ENCODE data around the gene OXCT2. TPM values are rescaled to one million over a fixed set of nuclear protein-coding genes. Genes with fewer than 3 reads are reported as not detected.
"Not testable (repeated sequence)": the region's sequence is repeated elsewhere in the genome, so short reads cannot be mapped to it uniquely, and the experiment has no call there.

The OXCT2 gene
- total RNA-seq, 5 donors from 2014 or later (not counting 1 experiment from before 2014, with no cell fraction given): 0.16 to 0.44 (median 0.28) TPM

DNA sequence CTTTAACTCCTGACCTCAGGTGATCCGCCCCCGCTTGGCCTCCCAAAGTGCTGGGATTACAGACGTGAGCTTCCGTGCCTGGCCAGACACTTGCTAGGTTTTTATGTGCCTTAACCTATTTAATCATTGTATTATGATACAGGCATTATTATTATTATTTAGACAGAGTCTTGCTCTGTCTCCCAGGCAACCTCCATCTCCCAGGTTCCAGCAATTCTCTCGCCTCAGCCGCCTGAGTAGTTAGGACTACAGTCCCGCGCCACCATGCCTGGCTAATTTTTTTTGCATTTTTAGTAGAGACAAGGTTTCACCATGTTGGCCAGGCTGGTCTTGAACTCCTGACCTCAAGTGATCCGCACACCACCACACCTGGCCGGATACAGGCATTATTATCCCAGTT, 11.5 kb upstream of the OXCT2 start:
- H3K9me3 Mint-ChIP-seq; H3K27ac ChIP-seq (ENCODE audit: low read length); DNase-seq; H3K36me3 Mint-ChIP-seq; H3K4me1 Mint-ChIP-seq; H3K36me3 ChIP-seq (ENCODE audit: control insufficient read depth in 2 of 2, extremely low read depth in 1 of 2, insufficient read depth in 1 of 2, low read length in 1 of 2); ATAC-seq (replicated peaks in 1 of 4); CTCF ChIA-PET; H3K27ac Mint-ChIP-seq; H3K4me3 ChIP-seq (ENCODE audit: control insufficient read depth in 1 of 2, extremely low read depth in 1 of 2, low read length in 1 of 2); H3K9me3 ChIP-seq; H3K4me3 Mint-ChIP-seq; H3K4me1 ChIP-seq (ENCODE audit: control insufficient read depth in 1 of 2, extremely low read depth in 1 of 2, insufficient read depth in 2 of 2, low read length in 2 of 2); POLR2A ChIA-PET; H3K27me3 ChIP-seq (replicated peaks in 1 of 2; ENCODE audit: control insufficient read depth in 2 of 2, extremely low read depth in 1 of 2, insufficient read depth in 2 of 2, low read length in 1 of 2): not testable (repeated sequence)
- WGBS (ENCODE audit: insufficient coverage): 96% methylated on average over 6 of the region's 10 CpGs
- H3K27me3 Mint-ChIP-seq: peaks cover 7 to 10% of the 10 kb centered on the region in 2 donors

DNA sequence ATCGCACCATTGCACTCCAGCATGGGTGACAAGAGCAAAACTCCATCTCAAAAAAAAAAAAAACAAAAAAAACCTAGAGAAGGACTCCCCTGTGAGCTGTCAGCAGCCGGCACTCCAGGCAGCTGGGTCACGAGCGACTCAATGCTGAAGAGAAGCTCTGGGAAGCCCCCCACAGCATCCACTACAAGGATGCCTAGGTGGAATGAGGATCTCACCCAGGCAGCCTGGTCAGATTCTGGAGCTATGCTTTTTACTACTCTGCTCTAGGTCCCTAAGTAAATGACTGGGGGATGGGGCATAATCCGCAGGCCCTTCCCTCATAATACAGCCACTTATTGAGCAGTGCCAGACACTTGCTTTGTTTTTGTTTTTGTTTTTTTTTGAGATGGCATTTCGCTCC, 11.0 kb upstream of the OXCT2 start:
- H3K4me1 Mint-ChIP-seq: peaks cover 0 to under 1% (median under 1%) of the 10 kb centered on the region in 3 donors
- H3K27me3 ChIP-seq (replicated peaks in 1 of 2; ENCODE audit: control insufficient read depth in 2 of 2, extremely low read depth in 1 of 2, insufficient read depth in 2 of 2, low read length in 1 of 2): peaks cover 0 to 2% of the 10 kb centered on the region in 2 experiments
- ChIA-PET CTCF (no interaction called here), POLR2A (interaction anchor here in 1 of 2 donors (0.6 kb wide), 1 partner anchor 449 kb away, joined by 3 read pairs; no protein-coding TSS in a partner anchor)
- no peak for ATAC-seq (replicated peaks in 1 of 4)
- H3K27ac Mint-ChIP-seq: no peak overlapping the region
- no peaks in the 10 kb centered on the region for H3K9me3 ChIP-seq
- no peak overlapping the region for H3K27ac ChIP-seq (ENCODE audit: low read length)
- H3K9me3 Mint-ChIP-seq: no peaks in the 10 kb centered on the region
- no peak for DNase-seq
- no peak overlapping the region for H3K4me3 ChIP-seq (ENCODE audit: control insufficient read depth in 1 of 2, extremely low read depth in 1 of 2, low read length in 1 of 2)
- no peak overlapping the region for H3K4me3 Mint-ChIP-seq
- H3K36me3 Mint-ChIP-seq: no peaks in the 10 kb centered on the region
- no peaks in the 10 kb centered on the region for H3K4me1 ChIP-seq (ENCODE audit: control insufficient read depth in 1 of 2, extremely low read depth in 1 of 2, insufficient read depth in 2 of 2, low read length in 2 of 2)
- no peaks in the 10 kb centered on the region for H3K36me3 ChIP-seq (ENCODE audit: control insufficient read depth in 2 of 2, extremely low read depth in 1 of 2, insufficient read depth in 1 of 2, low read length in 1 of 2)
- peaks cover 2 to 5% of the 10 kb centered on the region in 2 donors for H3K27me3 Mint-ChIP-seq
- no CpG with 5 or more reads among the region's 6 CpGs for WGBS (ENCODE audit: insufficient coverage)

DNA sequence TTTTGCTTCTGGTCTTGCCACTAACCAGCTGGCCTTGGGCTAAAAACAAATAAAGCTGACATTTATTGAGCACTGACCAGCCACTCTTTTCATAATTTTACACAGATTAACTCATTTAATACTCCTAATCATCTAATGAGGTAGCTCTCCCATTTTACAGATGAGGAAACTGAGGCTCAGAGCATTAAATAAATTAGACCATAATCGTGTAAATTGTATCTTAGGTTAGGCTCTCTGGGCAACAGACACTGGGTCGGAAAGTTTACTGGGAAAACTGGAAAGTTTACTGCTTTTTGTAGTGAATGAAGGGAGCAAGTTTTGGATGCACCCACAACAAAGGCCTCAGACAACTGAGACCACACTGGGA, 10.2 kb upstream of the OXCT2 start:
- no peak overlapping the region for H3K27ac Mint-ChIP-seq
- H3K36me3 Mint-ChIP-seq: no peaks in the 10 kb centered on the region
- no peaks in the 10 kb centered on the region for H3K27me3 ChIP-seq (replicated peaks in 1 of 2; ENCODE audit: control insufficient read depth in 2 of 2, extremely low read depth in 1 of 2, insufficient read depth in 2 of 2, low read length in 1 of 2)
- peaks cover 0 to under 1% (median 0%) of the 10 kb centered on the region in 3 donors for H3K4me1 Mint-ChIP-seq
- H3K9me3 ChIP-seq: no peaks in the 10 kb centered on the region
- no peaks in the 10 kb centered on the region for H3K27me3 Mint-ChIP-seq
- ATAC-seq (replicated peaks in 1 of 4): no peak
- no peak for DNase-seq
- H3K4me1 ChIP-seq (ENCODE audit: control insufficient read depth in 1 of 2, extremely low read depth in 1 of 2, insufficient read depth in 2 of 2, low read length in 2 of 2): no peaks in the 10 kb centered on the region
- no peaks in the 10 kb centered on the region for H3K36me3 ChIP-seq (ENCODE audit: control insufficient read depth in 2 of 2, extremely low read depth in 1 of 2, insufficient read depth in 1 of 2, low read length in 1 of 2)
- H3K4me3 ChIP-seq (ENCODE audit: control insufficient read depth in 1 of 2, extremely low read depth in 1 of 2, low read length in 1 of 2): no peak overlapping the region
- no peaks in the 10 kb centered on the region for H3K9me3 Mint-ChIP-seq
- ChIA-PET POLR2A (interaction anchor here in 1 of 2 donors (0.6 kb wide), 2 partner anchors 228 to 448 kb away, joined by 3 to 6 read pairs; no protein-coding TSS in a partner anchor), CTCF (no interaction called here)
- no peak overlapping the region for H3K4me3 Mint-ChIP-seq
- 100% methylated on average over 1 of the region's 2 CpGs for whole genome bisulfite sequencing (ENCODE audit: insufficient coverage)
- H3K27ac ChIP-seq (ENCODE audit: low read length): no peak overlapping the region

DNA sequence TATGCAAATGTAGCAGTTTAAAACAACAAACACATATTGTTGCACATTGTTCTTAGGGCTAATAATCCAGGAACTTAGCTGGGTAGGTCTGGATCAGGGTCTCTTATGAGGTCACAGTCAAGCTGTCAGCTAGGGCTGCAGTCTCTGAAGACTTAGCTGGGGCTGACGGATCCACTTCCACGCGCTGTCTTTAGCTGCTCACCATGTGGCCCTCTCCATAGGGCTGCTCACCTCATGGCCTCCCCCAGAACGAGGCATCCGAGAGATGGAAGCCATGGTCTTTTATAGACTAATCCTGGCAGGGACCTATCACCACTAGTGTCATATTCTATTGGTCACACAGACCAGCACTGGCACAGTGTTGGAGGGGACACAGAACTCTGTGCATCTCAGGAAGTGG, 8.7 kb upstream of the OXCT2 start:
- H3K9me3 Mint-ChIP-seq: no peaks in the 10 kb centered on the region
- no peaks in the 10 kb centered on the region for H3K27me3 ChIP-seq (replicated peaks in 1 of 2; ENCODE audit: control insufficient read depth in 2 of 2, extremely low read depth in 1 of 2, insufficient read depth in 2 of 2, low read length in 1 of 2)
- no peaks in the 10 kb centered on the region for H3K27me3 Mint-ChIP-seq
- no peaks in the 10 kb centered on the region for H3K36me3 ChIP-seq (ENCODE audit: control insufficient read depth in 2 of 2, extremely low read depth in 1 of 2, insufficient read depth in 1 of 2, low read length in 1 of 2)
- H3K4me1 ChIP-seq (ENCODE audit: control insufficient read depth in 1 of 2, extremely low read depth in 1 of 2, insufficient read depth in 2 of 2, low read length in 2 of 2): no peaks in the 10 kb centered on the region
- no peak for ATAC-seq (replicated peaks in 1 of 4)
- H3K4me1 Mint-ChIP-seq: peaks cover 0 to 2% (median 0%) of the 10 kb centered on the region in 3 donors
- no peak for DNase-seq
- H3K27ac ChIP-seq (ENCODE audit: low read length): no peak overlapping the region
- POLR2A ChIA-PET: no interaction called here
- no peaks in the 10 kb centered on the region for H3K36me3 Mint-ChIP-seq
- no peak overlapping the region for H3K27ac Mint-ChIP-seq
- H3K4me3 Mint-ChIP-seq: no peak overlapping the region
- no peak overlapping the region for H3K4me3 ChIP-seq (ENCODE audit: control insufficient read depth in 1 of 2, extremely low read depth in 1 of 2, low read length in 1 of 2)
- H3K9me3 ChIP-seq: no peaks in the 10 kb centered on the region
- CTCF ChIA-PET: no interaction called here
- 93% methylated on average over 3 of the region's 5 CpGs for WGBS (ENCODE audit: insufficient coverage)

DNA sequence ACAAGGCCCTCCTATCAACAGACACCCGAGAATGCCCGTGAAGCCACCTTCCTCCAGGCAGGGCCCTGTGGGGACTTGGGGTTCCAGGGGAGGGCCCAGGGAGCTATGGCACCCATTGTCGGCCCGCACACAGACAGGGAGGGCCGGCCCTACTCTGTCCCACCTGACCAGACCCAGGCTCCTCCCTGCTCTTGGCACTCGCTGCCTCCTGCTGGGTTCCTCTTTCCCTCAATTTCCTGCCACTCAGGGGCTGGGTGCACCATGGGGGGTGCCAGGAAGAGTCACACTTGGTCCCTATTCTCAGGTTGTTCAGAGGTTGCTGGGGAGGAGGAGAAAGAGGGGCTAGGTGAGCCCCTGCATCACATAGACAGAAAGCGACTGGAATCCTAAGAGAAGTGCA, 8.0 kb upstream of the OXCT2 start:
- ChIA-PET CTCF (no interaction called here), POLR2A (no interaction called here)
- Mint-ChIP-seq H3K27ac (no peak overlapping the region), H3K27me3 (no peaks in the 10 kb centered on the region), H3K4me1 (peaks cover 0 to 2% (median 0%) of the 10 kb centered on the region in 3 donors), H3K36me3 (no peaks in the 10 kb centered on the region), H3K9me3 (no peaks in the 10 kb centered on the region), H3K4me3 (no peak overlapping the region)
- 75% methylated on average over 1 of the region's 7 CpGs for WGBS (ENCODE audit: insufficient coverage)
- Histone ChIP-seq H3K27me3 (replicated peaks in 1 of 2; ENCODE audit: control insufficient read depth in 2 of 2, extremely low read depth in 1 of 2, insufficient read depth in 2 of 2, low read length in 1 of 2) (no peaks in the 10 kb centered on the region), H3K27ac (ENCODE audit: low read length) (no peak overlapping the region), H3K9me3 (no peaks in the 10 kb centered on the region), H3K4me3 (ENCODE audit: control insufficient read depth in 1 of 2, extremely low read depth in 1 of 2, low read length in 1 of 2) (no peak overlapping the region), H3K4me1 (ENCODE audit: control insufficient read depth in 1 of 2, extremely low read depth in 1 of 2, insufficient read depth in 2 of 2, low read length in 2 of 2) (no peaks in the 10 kb centered on the region), H3K36me3 (ENCODE audit: control insufficient read depth in 2 of 2, extremely low read depth in 1 of 2, insufficient read depth in 1 of 2, low read length in 1 of 2) (no peaks in the 10 kb centered on the region)
- ATAC-seq (replicated peaks in 1 of 4) (no peak), DNase-seq (no peak)

DNA sequence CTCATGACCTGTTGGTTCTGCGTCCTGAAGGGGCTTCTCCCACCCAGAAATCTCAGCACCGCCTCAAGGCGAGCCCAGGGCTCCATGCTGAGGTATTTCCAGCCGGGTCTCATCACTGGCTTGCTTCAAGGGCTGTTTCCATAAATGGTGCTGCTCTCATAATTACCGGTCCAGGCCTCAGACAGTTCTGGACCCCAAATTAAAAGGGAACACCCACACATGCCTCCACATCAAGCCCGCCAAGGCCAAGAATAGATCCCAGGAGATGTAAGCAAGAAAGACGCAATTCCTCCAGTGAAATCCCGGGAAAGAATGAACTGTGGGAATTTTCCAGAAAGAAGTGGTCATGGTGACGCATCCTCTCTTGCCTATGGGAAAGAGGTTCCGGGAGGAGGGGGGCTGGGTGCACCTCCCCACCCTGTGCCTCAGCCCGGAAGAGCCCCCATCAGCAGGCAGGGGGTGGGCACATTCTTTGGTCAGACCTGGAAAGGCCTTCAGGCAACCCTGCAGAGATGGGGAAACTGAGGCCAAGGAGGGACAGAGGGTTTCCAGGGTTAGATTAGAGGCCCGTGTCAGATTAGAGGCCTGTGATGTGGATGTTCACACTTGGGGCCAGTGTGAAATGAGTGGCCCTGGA, 7.4 kb upstream of the OXCT2 start:
- H3K9me3 Mint-ChIP-seq; H3K36me3 ChIP-seq (ENCODE audit: control insufficient read depth in 2 of 2, extremely low read depth in 1 of 2, insufficient read depth in 1 of 2, low read length in 1 of 2); DNase-seq; H3K4me1 ChIP-seq (ENCODE audit: control insufficient read depth in 1 of 2, extremely low read depth in 1 of 2, insufficient read depth in 2 of 2, low read length in 2 of 2); POLR2A ChIA-PET; H3K4me3 ChIP-seq (ENCODE audit: control insufficient read depth in 1 of 2, extremely low read depth in 1 of 2, low read length in 1 of 2); H3K4me3 Mint-ChIP-seq; ATAC-seq (replicated peaks in 1 of 4); H3K36me3 Mint-ChIP-seq; H3K9me3 ChIP-seq; H3K4me1 Mint-ChIP-seq; H3K27me3 Mint-ChIP-seq; CTCF ChIA-PET; H3K27ac ChIP-seq (ENCODE audit: low read length); H3K27me3 ChIP-seq (replicated peaks in 1 of 2; ENCODE audit: control insufficient read depth in 2 of 2, extremely low read depth in 1 of 2, insufficient read depth in 2 of 2, low read length in 1 of 2); H3K27ac Mint-ChIP-seq: not testable (repeated sequence)
- 89% methylated on average over 4 of the region's 12 CpGs for WGBS (ENCODE audit: insufficient coverage)

DNA sequence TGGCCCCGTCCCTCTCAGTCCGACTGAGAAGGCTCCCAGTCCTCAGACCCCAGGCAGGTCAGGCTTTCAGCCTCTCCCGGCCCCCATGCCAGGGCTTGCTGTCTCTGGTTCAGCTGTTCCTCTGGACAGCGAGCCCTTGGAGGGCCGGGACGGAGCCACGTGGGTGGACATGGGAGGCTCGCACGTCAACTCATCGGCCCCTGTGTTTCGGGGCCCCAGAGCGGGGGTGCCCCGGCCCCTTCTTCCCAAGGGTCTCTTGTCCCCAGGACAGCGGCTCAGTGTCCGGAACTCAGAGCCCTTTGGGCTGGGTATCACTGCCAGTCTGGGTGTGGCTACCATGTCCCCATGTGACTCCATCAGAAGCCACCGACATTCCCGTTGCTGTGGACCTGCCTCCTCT, 6.7 kb upstream of the OXCT2 start:
- 94% methylated on average over 12 of the region's 17 CpGs for WGBS (ENCODE audit: insufficient coverage)
- H3K4me3 Mint-ChIP-seq; H3K9me3 Mint-ChIP-seq; H3K4me3 ChIP-seq (ENCODE audit: control insufficient read depth in 1 of 2, extremely low read depth in 1 of 2, low read length in 1 of 2); H3K4me1 ChIP-seq (ENCODE audit: control insufficient read depth in 1 of 2, extremely low read depth in 1 of 2, insufficient read depth in 2 of 2, low read length in 2 of 2); H3K36me3 ChIP-seq (ENCODE audit: control insufficient read depth in 2 of 2, extremely low read depth in 1 of 2, insufficient read depth in 1 of 2, low read length in 1 of 2); H3K36me3 Mint-ChIP-seq; CTCF ChIA-PET; DNase-seq; ATAC-seq (replicated peaks in 1 of 4); H3K27me3 Mint-ChIP-seq; POLR2A ChIA-PET; H3K27ac Mint-ChIP-seq; H3K9me3 ChIP-seq; H3K27ac ChIP-seq (ENCODE audit: low read length); H3K4me1 Mint-ChIP-seq; H3K27me3 ChIP-seq (replicated peaks in 1 of 2; ENCODE audit: control insufficient read depth in 2 of 2, extremely low read depth in 1 of 2, insufficient read depth in 2 of 2, low read length in 1 of 2): not testable (repeated sequence)
